D341Med (cell line): ENCODE results near the gene KRTAP8-1.

ENCODE experiments used
- DNase-seq: peaks from one replicate; pipeline ENCODE4 v3.0.0; 2012; ENCODE audit warnings: low spot score

Gene KRTAP8-1, protein sequence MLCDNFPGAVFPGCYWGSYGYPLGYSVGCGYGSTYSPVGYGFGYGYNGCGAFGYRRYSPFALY

DNA sequence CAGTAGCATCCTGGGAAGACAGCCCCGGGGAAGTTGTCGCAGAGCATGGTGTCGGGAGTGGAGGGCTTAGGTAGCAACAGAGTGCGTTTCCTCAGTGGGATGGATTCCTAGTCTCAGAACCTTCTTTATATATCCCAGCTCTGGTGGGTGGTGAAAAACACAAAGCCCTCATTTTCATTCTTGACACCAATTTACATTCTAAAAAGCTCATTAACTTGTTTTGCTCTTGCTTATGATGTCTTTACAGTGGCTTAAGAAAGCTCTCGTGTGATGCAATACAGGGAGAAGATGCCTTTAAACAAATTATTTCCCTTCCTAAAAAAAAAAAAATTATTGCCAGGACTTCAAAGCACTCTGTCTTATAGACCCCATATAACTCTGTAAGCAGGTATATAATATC, at the start of gene KRTAP8-1:
TSS of gene KRTAP8-1 (minus strand) at position 101 of the 400 bp plus-strand sequence. CDS start at position 47, 54 bp downstream.
- DNase-seq: no peak

DNA sequence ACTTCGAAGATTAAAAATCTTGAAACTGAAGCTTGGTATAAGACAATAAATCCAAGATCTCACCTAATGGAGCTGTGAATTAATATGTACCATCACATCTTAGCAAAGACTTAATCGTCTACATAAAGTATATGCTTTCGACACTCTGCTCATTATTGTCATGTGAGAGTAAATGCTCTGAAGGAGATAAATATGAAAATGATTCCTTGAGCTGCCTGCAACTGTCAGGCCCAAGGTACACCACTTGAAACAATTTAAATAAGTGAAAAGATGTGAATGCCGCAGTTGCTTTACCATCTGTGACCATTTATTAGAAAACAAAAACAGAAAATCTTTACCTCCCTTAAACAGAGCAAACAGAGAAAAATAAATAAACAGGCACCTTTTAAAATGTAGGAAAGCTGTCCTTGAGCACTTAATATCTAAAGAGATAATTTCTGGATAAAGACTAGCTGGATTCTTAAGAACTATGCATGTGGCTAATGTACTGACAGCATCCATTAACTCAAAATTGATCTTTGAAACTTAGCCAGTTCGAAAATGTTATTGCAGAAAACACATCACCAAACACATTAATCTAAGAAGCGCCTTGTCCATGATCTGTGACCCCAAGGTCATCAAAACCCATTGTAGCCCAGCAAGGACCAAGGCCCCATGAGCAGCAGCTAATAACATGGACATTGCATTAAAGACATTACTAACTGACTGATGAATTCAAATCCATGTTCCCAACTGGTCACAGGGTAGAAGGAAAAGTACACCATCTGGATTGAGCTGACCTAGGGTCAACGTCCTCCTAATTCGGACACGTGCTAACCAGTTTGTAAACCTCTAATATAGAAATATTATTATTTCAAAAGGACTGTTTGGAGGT, 34.8 kb upstream of the KRTAP8-1 start:
- no peak for DNase-seq

DNA sequence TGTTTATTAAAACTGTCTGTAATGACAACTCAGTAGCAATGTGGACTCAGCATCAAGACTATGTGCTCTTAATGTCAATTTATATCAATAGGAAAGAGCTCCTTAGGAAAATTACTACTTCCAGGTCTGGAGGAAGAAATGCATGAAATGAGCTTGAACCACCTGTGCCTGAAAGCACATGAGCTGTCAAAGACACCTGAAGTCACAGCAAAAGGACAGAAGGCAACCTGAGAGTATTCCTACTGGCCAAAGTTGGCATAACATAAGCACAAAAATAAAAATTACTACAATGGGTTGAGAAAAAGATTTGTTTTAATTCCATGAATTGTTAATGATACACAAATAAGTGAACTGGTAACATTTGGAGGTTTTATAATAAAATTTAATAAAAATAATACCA, 29.9 kb upstream of the KRTAP8-1 start:
- no peak for DNase-seq

DNA sequence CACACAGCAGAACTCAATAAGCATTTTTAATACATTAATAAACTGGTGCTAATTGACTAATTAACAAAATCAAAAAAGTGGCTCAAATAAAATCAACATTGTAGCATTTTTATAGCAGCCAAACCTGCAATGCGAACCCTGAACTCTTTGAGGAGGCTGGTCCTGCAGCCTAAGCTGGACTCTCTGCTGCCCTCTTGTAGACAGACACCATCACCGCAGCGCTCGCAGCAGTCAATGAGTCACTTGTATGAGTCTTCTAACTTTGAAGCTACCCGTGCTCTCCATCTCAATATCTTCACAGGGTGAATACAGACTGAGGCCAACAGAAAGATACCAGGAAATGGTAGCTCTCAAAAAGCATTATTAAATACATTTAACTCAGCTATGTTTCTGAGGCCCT, 26.2 kb upstream of the KRTAP8-1 start:
- DNase-seq: peak; percentile 71

DNA sequence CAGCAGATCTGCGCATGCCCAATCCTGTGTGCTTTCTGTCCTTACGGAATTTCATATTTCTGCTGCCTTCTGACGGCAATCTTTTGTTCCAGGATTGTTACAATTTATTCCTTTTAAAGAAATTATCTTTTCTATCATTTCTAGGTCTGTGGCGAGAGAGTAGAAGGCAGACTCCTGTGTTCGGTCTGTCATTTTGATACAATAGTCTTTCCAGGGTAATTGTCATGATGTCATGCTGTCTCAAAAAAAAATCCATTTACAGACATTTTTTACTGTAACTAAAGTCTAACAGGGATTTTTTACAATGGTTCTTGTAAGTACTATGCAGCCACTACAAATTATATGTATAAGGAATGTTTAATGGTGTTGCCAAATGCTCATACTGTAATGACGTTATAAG, 25.5 kb upstream of the KRTAP8-1 start:
- DNase-seq: no peak

DNA sequence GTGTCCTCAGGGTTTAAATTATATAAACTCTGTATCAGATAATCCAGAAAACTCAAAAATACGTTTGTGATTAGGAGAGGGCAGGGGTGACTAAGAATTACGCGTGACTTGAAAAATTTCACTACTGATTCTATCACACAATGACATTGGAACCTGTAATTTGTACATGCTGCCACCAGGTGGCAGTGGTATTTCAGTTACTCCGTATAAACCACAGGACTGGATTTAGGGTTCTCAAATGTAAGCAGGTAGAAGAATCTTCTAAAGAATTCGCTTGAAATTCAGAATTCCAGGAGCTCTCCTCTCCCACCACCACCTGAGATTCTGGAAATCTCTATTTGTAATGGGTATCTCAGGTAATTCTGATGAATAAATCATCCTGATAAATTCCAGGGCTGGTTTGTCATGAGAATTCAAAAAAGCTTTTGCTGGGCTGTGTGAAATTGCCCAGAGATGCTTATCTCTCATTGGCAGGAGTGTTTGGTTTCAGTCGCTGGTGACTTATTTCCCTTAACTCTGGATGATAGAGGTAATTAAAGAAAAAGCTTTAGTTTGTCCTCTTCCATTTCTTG, 18.2 kb upstream of the KRTAP8-1 start:
- peak; percentile 38 for DNase-seq

DNA sequence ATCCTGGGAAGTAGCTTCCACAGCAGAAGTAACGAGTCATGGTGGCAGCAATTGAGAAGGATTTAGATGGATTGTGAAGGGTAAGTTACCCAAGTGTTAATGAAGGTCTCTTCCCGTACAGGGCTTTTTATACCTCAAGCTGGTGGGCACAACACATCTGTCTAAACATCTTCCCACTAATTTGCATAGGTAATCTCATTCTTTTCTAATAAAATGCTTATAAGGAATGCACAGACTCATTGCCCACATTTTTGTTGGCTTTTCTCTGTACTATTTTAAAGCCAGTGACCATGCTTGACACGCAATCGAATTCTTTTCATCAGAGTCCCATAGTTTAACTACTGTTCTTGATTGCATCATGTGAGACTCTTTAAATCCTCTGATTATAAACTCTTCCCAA, 16.6 kb upstream of the KRTAP8-1 start, which contains the start of gene KRTAP7-1:
TSS of gene KRTAP7-1 (minus strand) at position 101 of the 400 bp plus-strand sequence. CDS start at position 40, 61 bp downstream.
- DNase-seq: no peak

DNA sequence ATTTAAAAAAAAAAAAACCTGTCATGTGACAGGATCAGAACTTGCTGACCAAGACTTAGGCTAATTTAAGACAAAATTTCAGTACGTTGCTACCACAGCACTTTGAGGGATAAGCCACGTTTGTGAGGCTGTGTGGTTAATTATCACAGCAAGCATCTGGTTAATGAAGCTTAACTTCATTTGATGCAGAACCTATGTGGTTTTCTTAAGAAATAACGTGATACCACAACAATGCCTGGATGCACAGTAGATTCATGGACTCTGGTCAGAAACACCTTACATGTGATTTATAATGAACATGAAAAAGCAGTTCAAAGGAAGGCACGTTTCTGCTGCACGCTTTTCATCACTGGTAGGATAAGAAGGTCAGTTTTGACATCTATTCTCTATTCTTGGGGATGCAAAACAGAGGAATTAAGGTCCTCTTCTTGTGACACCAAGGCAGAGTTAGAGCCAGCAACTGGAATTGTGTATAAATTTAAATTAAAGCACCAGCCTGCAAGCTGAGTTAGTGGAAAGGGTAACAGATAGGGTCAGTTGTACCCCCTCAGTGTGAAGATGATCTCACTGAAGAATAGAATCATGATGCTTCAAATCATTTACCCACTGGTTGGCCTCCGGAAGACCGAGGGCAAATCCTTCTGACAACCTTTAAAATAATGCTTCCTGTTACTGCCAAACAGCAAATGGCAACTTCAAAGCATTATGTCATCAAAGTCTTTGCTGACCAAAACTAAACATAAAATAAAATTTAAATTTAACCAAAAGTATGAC, 6.0 kb upstream of the KRTAP8-1 start:
- DNase-seq: no peak

DNA sequence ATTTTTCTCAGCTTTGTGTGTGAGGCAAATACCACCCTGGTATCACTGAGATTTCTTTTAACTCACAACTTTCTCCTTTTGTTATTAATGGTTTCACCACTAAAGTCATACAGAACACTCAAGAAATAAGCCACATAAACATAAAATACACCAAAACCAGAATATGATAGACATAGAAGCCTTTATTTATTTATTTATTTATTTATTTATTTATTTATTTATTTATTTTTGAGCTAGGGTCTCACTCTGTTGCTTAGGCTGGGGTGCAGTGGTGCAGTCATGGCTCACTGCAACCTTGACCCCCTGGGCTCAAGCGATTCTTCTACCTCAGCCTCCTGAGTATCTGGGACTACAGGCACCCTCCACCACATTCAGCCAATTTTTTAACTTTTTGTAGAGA, 12.5 kb downstream of the KRTAP8-1 start:
- DNase-seq: no peak

DNA sequence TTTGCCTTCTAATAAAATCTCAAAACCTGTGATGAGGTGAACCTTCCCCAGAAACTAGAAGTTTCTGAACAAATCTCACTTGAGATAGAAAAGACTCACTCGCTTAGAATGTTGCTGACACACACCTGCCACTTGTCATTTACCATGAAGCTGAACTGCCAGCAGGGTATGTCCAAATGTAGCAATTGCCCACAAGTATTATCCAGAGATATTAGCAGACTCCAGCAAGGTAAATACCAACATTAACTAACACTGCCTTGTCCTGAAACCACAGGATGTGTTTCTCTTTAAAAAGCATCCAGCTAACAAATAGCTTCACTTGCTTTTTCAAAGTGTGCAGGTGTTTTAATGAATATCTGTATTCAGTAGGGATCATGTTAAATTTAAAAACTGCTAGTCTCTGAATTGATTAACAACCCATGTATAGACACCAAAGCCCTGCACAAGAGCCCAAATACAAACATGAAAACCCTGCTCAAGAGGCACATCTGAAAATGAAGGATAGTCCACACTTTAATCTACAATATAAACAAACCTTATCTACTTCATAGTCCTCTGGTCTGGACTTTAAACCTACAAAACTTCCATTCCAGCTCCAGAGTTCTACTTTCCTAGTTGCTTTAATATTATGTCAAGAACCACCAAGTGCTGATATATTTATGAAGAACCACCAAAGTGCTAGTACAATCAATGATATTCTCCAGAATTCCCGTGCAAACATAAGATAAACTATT, 19.3 kb downstream of the KRTAP8-1 start:
- no peak for DNase-seq

DNA sequence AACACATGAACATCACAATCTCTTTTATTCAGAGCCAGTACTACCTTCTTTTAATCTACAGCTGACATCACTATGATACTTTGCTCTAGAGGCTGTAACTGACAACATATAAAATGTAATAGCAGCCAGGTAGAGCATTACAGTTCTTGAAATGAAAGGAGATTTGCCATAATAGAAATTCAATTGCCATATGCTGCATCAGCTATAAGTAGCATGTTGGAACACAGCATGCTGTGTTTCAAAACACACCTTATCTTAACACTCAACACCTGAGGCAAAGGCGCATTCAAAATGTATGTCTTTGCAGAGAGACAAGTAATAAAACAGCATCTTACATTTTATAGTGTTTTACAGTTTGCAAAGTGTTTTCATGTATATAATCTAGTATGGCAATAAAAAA, 33.8 kb downstream of the KRTAP8-1 start:
- DNase-seq: no peak

DNA sequence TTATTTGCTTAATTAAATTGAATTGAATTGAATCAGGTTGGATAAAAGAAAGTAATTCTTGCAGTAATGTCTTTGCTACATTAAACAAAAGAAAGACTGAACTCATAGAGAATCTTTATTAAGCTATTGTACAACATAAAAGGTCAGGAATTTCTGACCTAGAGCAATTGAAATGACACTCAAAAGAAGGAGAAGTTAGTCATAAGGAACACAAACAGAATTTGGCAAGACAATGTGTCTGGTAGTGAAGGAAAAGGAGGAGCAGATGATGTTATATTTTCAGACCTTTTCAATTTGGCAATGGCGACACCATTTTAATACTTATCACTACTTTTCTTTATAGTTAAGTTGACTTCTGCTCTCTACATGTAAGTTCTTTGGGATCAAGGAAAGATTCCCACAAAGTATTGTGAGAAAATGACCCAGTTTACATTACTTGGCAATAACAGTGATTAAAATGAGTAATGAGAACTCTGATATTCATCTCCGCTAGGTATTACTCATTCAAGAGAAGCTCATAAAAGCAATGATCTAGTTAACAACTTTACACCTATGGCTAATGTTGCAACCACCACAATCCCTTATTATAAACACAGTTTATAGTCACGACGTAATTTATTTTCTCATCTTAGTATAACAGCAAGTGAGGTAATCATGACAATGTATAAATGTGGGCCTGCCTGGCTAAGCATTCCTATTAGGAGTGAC, 43.2 kb downstream of the KRTAP8-1 start:
- no peak for DNase-seq
